Measurements from ENCODE around the gene SLC39A7.
A peak's percentile ranks its signal among the peaks of the same experiment; 100 is the strongest.

The SLC39A7 gene, protein sequence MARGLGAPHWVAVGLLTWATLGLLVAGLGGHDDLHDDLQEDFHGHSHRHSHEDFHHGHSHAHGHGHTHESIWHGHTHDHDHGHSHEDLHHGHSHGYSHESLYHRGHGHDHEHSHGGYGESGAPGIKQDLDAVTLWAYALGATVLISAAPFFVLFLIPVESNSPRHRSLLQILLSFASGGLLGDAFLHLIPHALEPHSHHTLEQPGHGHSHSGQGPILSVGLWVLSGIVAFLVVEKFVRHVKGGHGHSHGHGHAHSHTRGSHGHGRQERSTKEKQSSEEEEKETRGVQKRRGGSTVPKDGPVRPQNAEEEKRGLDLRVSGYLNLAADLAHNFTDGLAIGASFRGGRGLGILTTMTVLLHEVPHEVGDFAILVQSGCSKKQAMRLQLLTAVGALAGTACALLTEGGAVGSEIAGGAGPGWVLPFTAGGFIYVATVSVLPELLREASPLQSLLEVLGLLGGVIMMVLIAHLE
- total RNA-seq = 19.6 to 34.8 (median 28.3) reads per million in 4 donors

GRCh38 chr6:33200219-33201146, at the start of gene SLC39A7, which contains the start of gene RXRB:
TSS of gene SLC39A7 (plus strand) at chr6:33200867. CDS start at chr6:33201246, 379 bp downstream.
TSS of gene RXRB (minus strand) at chr6:33200665. CDS start at chr6:33200476, 189 bp downstream.
- peak; percentile 99 to 100 (median 99) for DNase-seq

GRCh38 chr6:33151050-33151449, 49.6 kb upstream of the SLC39A7 start:
- DNase-seq = no peak

DNA sequence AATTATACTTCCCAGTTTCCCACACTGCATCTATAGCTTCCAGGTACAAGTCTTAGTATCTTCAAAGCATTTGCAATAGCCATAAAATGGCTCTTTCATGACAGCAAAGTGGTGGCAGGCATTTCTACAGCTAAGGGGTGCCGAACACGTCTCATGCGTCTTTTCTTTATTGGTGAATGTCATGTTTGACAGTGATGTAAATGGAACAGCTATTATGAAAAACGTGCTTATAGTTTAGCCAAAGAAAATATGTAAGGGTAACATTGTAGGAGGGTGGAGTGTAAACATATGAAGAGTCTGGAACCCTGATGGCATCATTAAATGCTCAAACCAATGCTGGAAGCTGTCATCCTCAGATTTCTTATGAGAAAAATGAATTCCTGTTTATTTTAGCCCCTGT, 46.3 kb upstream of the SLC39A7 start:
- no peak for DNase-seq

DNA sequence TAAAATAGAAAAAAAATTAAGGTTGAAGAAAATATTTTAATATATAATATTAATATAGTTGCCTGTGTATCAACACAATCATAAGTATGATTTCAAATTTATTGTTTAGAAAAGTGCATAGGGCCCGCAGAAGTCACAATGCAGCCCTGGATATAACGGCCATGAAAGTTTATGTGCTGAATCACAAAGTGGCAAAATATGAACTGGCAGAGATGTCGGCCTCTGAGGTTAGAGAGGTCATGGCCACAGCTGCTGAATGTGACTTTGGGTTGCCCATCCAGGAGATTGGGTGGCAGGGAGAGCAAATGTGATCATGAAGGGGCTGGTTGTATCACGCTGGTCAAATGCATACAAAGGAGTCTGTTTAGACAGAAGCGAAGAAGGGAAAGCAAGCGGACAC, 44.1 kb upstream of the SLC39A7 start:
- no peak for DNase-seq

- DNase-seq = no peak
Measured at GRCh38 chr6:33156964-33157363, 43.7 kb upstream of the SLC39A7 start.

GRCh38 chr6:33160096-33160495, 40.6 kb upstream of the SLC39A7 start:
- no peak for DNase-seq

DNA sequence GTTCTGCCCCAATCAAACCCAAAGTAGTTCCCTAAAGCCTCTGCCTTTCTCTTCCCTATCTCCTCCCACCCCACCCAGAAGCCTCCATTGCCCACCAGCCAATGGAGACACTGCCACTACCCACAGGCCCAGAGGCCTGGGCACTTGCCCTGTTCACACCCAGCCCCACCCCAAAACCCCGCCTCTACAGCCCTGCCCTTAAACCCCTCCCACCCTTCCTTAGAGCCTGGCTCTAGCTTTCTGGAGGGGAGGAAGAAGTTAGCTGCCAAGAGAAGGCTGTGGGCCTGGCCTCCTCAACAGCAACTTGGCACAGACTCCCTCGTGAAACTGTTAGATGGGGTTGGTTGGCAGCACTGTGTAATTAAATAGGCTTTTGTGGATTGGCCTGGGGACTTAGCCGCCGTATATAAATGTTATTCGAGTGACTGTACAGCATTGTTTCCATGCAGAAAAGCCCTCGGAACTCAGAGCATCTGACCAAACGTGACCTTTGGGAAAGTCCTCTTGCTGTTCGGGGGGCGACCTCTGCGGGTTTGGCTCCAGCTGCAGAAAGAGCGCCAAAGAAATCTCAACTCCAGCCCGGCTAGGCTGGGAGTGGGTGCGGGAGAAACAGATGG, 39.8 kb upstream of the SLC39A7 start:
- no peak for DNase-seq

GRCh38 chr6:33161354-33162331, 39.0 kb upstream of the SLC39A7 start:
- peak; percentile 68 to 77 (median 74) for DNase-seq

- no peak for DNase-seq
Measured at GRCh38 chr6:33163540-33163939, 37.1 kb upstream of the SLC39A7 start.

DNA sequence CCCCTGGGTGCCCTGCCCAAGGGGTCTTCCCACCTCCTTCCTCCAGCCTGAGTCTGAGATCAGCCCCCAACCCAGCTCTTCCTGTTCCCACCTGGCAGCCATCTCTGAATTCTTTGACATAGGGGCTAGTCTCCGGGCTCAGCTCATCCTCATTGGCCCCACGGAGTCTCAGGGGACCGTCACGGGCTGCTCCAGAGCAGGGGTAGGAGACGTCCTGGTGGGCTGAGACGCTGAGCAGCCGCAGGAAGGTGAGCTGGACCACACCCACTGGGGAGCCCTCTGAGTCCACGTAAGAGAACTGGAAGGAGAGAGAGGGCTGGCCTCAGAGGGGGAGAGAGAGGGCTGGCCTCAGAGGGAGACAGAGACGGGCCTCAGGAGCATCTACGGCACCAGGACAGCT, 36.5 kb upstream of the SLC39A7 start:
- DNase-seq = no peak

DNA sequence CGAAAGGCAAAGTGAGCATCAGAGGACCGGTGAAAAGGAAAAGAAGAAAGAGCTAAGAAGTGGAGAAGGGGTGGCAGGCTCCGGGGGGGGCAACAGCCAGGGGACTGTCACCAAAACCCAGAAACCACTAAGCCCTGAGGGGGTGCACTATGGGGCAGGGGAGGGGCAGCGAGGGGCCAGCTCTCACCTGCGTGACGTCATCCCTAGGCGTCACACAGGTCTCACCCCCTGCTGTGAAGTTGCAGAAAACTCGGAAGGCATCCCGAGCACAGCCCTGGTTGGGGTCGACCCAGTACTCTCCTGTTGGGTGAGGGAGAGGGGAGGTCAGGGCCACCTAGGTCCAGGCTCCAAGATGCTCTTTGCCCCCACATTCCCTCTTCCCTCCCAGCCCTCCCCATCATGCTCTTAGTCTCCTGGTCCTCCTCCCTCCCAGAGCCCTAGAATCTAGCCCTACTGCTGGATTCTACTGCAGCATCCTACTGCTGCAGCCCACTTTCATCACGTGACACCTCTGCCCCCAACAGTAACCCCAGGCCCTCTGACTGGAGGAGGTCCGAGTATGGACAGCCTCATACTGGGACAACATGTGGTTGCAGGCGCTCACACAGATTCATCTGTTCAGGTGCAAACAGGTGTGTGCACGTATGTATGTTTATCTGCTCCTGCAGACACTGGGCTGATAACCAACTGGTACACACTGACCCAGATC, 35.8 kb upstream of the SLC39A7 start:
- DNase-seq = no peak

DNA sequence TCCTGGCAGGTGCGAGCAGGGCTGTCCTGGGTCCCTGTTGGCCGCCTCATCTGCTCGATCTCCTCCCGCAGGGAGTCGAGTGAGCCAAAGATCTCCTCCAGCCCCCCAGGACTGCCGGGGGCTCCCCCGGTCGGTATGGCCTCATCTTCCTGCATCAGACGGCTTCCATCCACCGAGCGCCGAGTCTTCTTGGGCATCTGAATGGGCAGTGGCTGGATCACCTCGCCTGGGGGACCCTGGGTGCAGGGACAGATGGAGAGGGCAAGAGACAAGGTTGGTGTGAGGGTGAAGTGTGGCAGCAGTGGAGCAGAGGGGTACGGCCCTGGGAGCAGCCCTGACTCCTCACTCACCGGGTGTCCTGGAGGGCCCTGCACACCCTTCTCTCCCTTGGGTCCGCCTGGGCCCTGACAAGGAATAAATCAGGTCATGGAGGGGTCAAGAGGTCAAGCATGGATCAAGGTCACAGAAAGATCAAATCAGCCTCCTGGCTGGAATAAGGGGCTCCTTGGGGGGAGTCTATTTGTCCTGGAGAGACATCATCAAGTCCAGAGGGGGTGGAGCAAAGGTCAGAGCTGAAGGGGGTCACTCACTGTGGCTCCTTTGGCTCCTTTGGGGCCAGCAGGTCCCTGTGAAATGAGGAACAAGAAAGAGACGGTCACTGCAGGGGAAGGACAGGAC, 34.9 kb upstream of the SLC39A7 start:
- DNase-seq = no peak

GRCh38 chr6:33166363-33166762, 34.3 kb upstream of the SLC39A7 start:
- DNase-seq = no peak

DNA sequence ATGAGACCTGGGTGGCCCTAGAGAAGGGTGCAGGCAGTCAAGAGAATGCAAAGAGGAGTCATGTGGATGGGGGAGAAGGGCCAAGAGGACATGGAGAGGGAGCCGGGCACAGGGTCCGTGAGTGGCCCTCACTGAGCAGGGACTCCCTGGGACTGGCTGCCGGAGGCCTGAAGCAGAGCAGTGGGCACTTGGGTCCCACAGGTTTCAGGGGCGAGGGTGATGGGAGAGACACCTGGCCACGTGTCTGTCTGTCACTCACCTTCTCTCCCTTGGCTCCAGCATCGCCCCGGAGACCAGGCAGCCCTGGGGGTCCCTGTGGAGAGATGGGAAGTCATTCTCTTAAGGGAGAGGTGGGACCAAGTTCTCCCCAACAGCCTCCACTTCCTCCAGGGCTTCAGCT, 33.9 kb upstream of the SLC39A7 start:
- no peak for DNase-seq

DNA sequence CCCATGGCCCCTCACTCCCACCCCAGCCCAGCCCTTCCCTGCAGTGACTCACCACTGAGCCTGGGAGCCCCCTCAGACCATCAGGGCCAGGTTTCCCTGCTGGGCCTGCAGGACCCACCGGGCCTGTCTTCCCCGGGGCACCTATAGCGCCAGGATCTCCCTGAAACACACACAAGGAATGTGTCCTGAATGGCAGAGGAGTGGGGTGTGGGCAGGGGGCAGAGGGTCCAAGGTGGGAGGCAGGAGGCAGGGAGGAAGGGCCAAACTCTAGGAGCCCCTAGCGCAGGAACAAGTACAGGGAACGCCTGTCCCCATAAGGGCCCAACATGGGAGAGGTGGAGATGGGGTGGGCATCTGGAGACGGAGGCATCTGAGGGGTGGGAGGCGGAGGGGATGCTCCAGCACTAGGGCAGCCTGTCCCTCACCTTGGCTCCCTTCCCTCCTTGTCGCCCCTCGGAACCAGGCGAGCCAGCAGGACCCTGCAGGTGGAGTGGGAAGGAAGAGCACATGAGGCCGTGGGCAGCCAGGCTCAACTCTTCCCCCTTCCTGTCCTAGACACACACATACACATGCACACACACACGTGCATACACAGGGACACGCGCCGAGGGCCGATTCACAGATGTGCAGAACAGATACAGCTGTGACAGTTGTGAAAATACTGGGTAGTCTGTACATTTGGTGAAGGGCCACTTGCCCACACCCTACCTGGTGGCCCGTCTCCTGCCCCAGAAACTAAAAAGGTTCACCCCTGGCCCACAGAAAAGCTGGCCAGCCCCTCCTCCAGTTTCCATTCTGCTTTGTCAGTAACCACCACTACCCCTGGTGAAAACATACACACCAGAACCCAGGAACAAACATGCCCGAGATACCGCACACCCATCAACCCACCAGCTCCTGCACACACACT, 33.0 kb upstream of the SLC39A7 start:
- no peak for DNase-seq

DNA sequence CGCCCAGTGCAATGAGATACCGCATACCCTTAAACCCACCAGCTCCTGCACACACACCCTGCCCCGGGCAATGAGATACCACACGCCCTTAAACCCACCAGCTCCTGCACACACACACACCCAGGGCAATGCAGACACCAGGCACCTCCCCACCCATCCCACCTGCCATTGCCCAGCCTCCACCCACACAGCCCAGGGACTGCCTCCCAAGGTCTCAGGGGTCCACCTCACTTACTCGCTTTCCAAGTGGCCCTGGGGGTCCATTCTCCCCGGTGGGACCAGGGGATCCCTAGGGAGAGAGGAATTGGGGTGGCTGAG, 32.4 kb upstream of the SLC39A7 start:
- DNase-seq = no peak

- DNase-seq = no peak
Measured at GRCh38 chr6:33168639-33169038, 32.0 kb upstream of the SLC39A7 start.

- DNase-seq = no peak
Measured at GRCh38 chr6:33169291-33170175, 31.1 kb upstream of the SLC39A7 start.
